WTC11 (cell line): ENCODE data around the gene ADGRV1. TPM values are rescaled to one million over a fixed set of nuclear protein-coding genes. Genes with fewer than 3 reads are reported as not detected.

Source experiments
- ATAC-seq: fragments of 200-7000 bp; cut with Tn5 transposase; 2 replicates; pipeline ENCODE4 v1.10.0; 2021; ENCODE audit warnings: mild to moderate bottlenecking, moderate library complexity
- CTCF ChIA-PET: fragments of 300-600 bp; sonication (Branson Sonifier 250); formaldehyde crosslinking; loops from one replicate; lab custom pipeline; 2021; ENCODE audit warnings: antibody characterized with exemption; lab: Charles Lee
- POLR2A ChIA-PET: fragments of 350-600 bp; sonication (Branson Sonifier 250); formaldehyde crosslinking; loops from one replicate; lab custom pipeline; 2021; ENCODE audit warnings: antibody characterized with exemption; lab: Charles Lee
- DNase-seq: peaks from one replicate; pipeline ENCODE4 v3.0.0; 2021; ENCODE audit warnings: low spot score
- H3K27ac Mint-ChIP-seq: 2 replicates; pipeline ENCODE4 v1.8.0; 2021; ENCODE audit warnings: mixed read lengths
- H3K27me3 Mint-ChIP-seq: 2 replicates; pipeline ENCODE4 v1.8.0; 2021; ENCODE audit warnings: low read depth, mild to moderate bottlenecking, moderate library complexity, mixed read lengths
- H3K36me3 Mint-ChIP-seq: 2 replicates; pipeline ENCODE4 v1.8.0; 2021; ENCODE audit warnings: mixed read lengths
- H3K4me1 Mint-ChIP-seq: 2 replicates; pipeline ENCODE4 v1.8.0; 2022; ENCODE audit warnings: mixed read lengths
- H3K4me3 Mint-ChIP-seq: 2 replicates; pipeline ENCODE4 v1.8.0; 2021; ENCODE audit warnings: mild to moderate bottlenecking, moderate library complexity, mixed read lengths
- H3K9me3 Mint-ChIP-seq: 2 replicates; pipeline ENCODE4 v1.8.0; 2021; ENCODE audit warnings: mixed read lengths
- CDX4 ChIP-seq: fragments of 250-450 bp; sonication (Bioruptor Pico); IDR thresholded peaks from 2 replicates; pipeline ENCODE4 v1.9.0; 2021; ENCODE audit warnings: moderate library complexity, mild to moderate bottlenecking, inconsistent platforms, borderline replicate concordance
- CREM ChIP-seq: sonication (generic); formaldehyde crosslinking; IDR thresholded peaks from 2 replicates; pipeline ENCODE4 v1.8.1; 2022; ENCODE audit warnings: mild to moderate bottlenecking, missing genetic modification reagents, moderate library complexity
- E2F5 ChIP-seq: sonication (generic); formaldehyde crosslinking; IDR thresholded peaks from 2 replicates; pipeline ENCODE4 v1.8.1; 2022; ENCODE audit warnings: mild to moderate bottlenecking, moderate library complexity, missing genetic modification reagents
- ESRRA ChIP-seq: sonication (generic); formaldehyde crosslinking; IDR thresholded peaks from 2 replicates; pipeline ENCODE4 v1.8.1; 2022; ENCODE audit warnings: mild to moderate bottlenecking, missing genetic modification reagents, borderline replicate concordance
- ETV6 ChIP-seq: sonication (generic); formaldehyde crosslinking; IDR thresholded peaks from 2 replicates; pipeline ENCODE4 v1.8.1; 2022; ENCODE audit warnings: mild to moderate bottlenecking, missing genetic modification reagents
- FOXP1 ChIP-seq: sonication (generic); formaldehyde crosslinking; IDR thresholded peaks from 2 replicates; pipeline ENCODE4 v1.8.0; 2022; ENCODE audit warnings: missing genetic modification reagents, mild to moderate bottlenecking, moderate library complexity, borderline replicate concordance
- GRHL2 ChIP-seq: fragments of 250-450 bp; sonication (Bioruptor Pico); IDR thresholded peaks from 2 replicates; pipeline ENCODE4 v1.8.0; 2022; ENCODE audit warnings: mild to moderate bottlenecking, moderate library complexity; ENCODE audit not compliant: insufficient replicate concordance, severe bottlenecking
- KAT7 ChIP-seq: sonication (generic); formaldehyde crosslinking; IDR thresholded peaks from 2 replicates; pipeline ENCODE4 v1.8.1; 2023; ENCODE audit warnings: missing genetic modification reagents, mild to moderate bottlenecking, borderline replicate concordance
- MLX ChIP-seq: sonication (generic); formaldehyde crosslinking; IDR thresholded peaks from 2 replicates; pipeline ENCODE4 v1.8.1; 2023; ENCODE audit warnings: mild to moderate bottlenecking, missing genetic modification reagents, moderate library complexity
- MYBL2 ChIP-seq: sonication (generic); formaldehyde crosslinking; IDR thresholded peaks from 2 replicates; pipeline ENCODE4 v1.8.1; 2023; ENCODE audit warnings: mild to moderate bottlenecking, moderate library complexity, missing genetic modification reagents
- NR2C2 ChIP-seq: sonication (generic); formaldehyde crosslinking; IDR thresholded peaks from 2 replicates; pipeline ENCODE4 v1.8.0; 2022; ENCODE audit warnings: mild to moderate bottlenecking, missing genetic modification reagents
- PRDM15 ChIP-seq: sonication (generic); formaldehyde crosslinking; IDR thresholded peaks from 2 replicates; pipeline ENCODE4 v1.8.0; 2022; ENCODE audit warnings: missing genetic modification reagents
- SP1 ChIP-seq: sonication (generic); formaldehyde crosslinking; conservative IDR thresholded peaks from 2 replicates; pipeline ENCODE4 v1.8.1; 2022; ENCODE audit warnings: missing genetic modification reagents
- ZBTB43 ChIP-seq: sonication (generic); formaldehyde crosslinking; IDR thresholded peaks from 2 replicates; pipeline ENCODE4 v1.8.1; 2023; ENCODE audit warnings: mild to moderate bottlenecking, missing genetic modification reagents
- ZNF423 ChIP-seq: fragments of 250-450 bp; sonication (Bioruptor Pico); IDR thresholded peaks from 2 replicates; pipeline ENCODE4 v2.1.2; 2022; ENCODE audit warnings: mild to moderate bottlenecking, moderate library complexity
- ZNF425 ChIP-seq: fragments of 250-450 bp; sonication (Bioruptor Pico); conservative IDR thresholded peaks from 2 replicates; pipeline ENCODE4 v1.9.0; 2021; ENCODE audit warnings: mild to moderate bottlenecking
- total RNA-seq: library from RNA; stranded (reverse); gene quantifications from 3 replicates; pipeline ENCODE4 v1.2.3, GENCODE V29; 2021

Gene ADGRV1
- total RNA-seq, 1 experiment from 2014 or later: 74.5 TPM

- no peak for ATAC-seq
- no peak for DNase-seq
- H3K9me3 Mint-ChIP-seq: peaks cover 23% of the 10 kb centered on the region
- CTCF ChIA-PET: no interaction called here
- TF ChIP-seq CREM (CRISPR knock-in tag): no peak
- TF ChIP-seq, all 79 proteins: peak for 0
- H3K27ac Mint-ChIP-seq: no peak overlapping the region
- no peaks in the 10 kb centered on the region for H3K27me3 Mint-ChIP-seq
- no peak overlapping the region for H3K4me3 Mint-ChIP-seq
- H3K4me1 Mint-ChIP-seq: peaks cover 8% of the 10 kb centered on the region
- POLR2A ChIA-PET: no interaction called here
- H3K36me3 Mint-ChIP-seq: peaks cover 26% of the 10 kb centered on the region
Observed at GRCh38 chr5:90991201-90991600, 432.6 kb downstream of the ADGRV1 start.

GRCh38 chr5:90994796-90995195 is 436.2 kb downstream of the ADGRV1 start:
- ChIA-PET POLR2A (no interaction called here), CTCF (no interaction called here)
- H3K36me3 Mint-ChIP-seq: peaks cover 26% of the 10 kb centered on the region
- no peak overlapping the region for H3K27ac Mint-ChIP-seq
- H3K9me3 Mint-ChIP-seq: peaks cover 23% of the 10 kb centered on the region
- peaks cover 8% of the 10 kb centered on the region for H3K4me1 Mint-ChIP-seq
- DNase-seq (no peak), ATAC-seq (no peak)
- H3K27me3 Mint-ChIP-seq: no peaks in the 10 kb centered on the region
- no peak overlapping the region for H3K4me3 Mint-ChIP-seq
- TF ChIP-seq ZNF423 (no peak), NR2C2 (no peak), CDX4 (CRISPR knock-in tag) (no peak), GRHL2 (CRISPR knock-in tag) (no peak), ETV6 (CRISPR knock-in tag) (no peak), SP1 (CRISPR knock-in tag) (no peak), KAT7 (CRISPR knock-in tag) (no peak), PRDM15 (CRISPR knock-in tag) (no peak)

- H3K4me1 Mint-ChIP-seq: 0 out of 2 replicates have a peak, but pooled peaks cover 2% of the 10 kb centered on the region
- H3K9me3 Mint-ChIP-seq: peaks cover 23% of the 10 kb centered on the region
- no peak for ATAC-seq
- ChIA-PET CTCF (no interaction called here), POLR2A (no interaction called here)
- H3K27ac Mint-ChIP-seq: no peak overlapping the region
- no peak overlapping the region for H3K4me3 Mint-ChIP-seq
- no peaks in the 10 kb centered on the region for H3K27me3 Mint-ChIP-seq
- no peak for DNase-seq
- peaks cover 26% of the 10 kb centered on the region for H3K36me3 Mint-ChIP-seq
- TF ChIP-seq MLX (CRISPR knock-in tag) (no peak), ZBTB43 (no peak), NR2C2 (no peak), ZNF425 (CRISPR knock-in tag) (no peak), FOXP1 (CRISPR knock-in tag) (no peak), MYBL2 (CRISPR knock-in tag) (no peak), ESRRA (no peak), E2F5 (CRISPR knock-in tag) (no peak)
Observed at GRCh38 chr5:90996089-90996488, 437.5 kb downstream of the ADGRV1 start.
